B cell (primary cell): ENCODE data around the gene ENO2.
"Not testable (repeated sequence)": the region's sequence is repeated elsewhere in the genome, so short reads cannot be mapped to it uniquely, and the experiment has no call there.

Experiments
- CTCF ChIP-seq: fragments of 200-600 bp; IDR thresholded peaks from one replicate; pipeline ENCODE4 v1.8.0; 2022; ENCODE audit warnings: antibody characterized with exemption, mild to moderate bottlenecking
- EZH2 ChIP-seq: IDR thresholded peaks from 2 replicates; pipeline ENCODE4 v1.6.1; 2012; ENCODE audit warnings: borderline replicate concordance, low read depth, mild to moderate bottlenecking, moderate library complexity, low read length; ENCODE audit not compliant: insufficient read depth, poor library complexity, severe bottlenecking

- TF ChIP-seq CTCF, EZH2: not testable (repeated sequence)
These were observed 44.1 kb upstream of the ENO2 start for GRCh38 chr12:6870304-6870703.
